ENCODE data around the gene XPC. TPM values are rescaled to one million over a fixed set of nuclear protein-coding genes. Genes with fewer than 3 reads are reported as not detected.

XPC gene
- polyA plus RNA-seq, 1 experiment: 36.9 TPM

GRCh38 chr3:14152963-14153355, 25.4 kb downstream of the XPC start:
- ChIA-PET POLR2A (no interaction called here), CTCF (interaction anchor here (1.1 to 1.9 kb wide), 3 partner anchors 9 to 257 kb away, joined by 3 to 4 read pairs (median 3); no protein-coding TSS in a partner anchor)
- H3K36me3 ChIP-seq (ENCODE audit: control insufficient read depth, insufficient read depth, low read length): peaks cover 43% of the 10 kb centered on the region
- DNase-seq (ENCODE audit: low read depth): no peak
- no peaks in the 10 kb centered on the region for H3K27me3 ChIP-seq (ENCODE audit: control insufficient read depth, insufficient read depth, low read length)
- no peak for TF ChIP-seq CTCF (IDR thresholded peaks at IDR 0.05; ENCODE audit: insufficient read depth, low read depth, low read length)
- H3K4me3 ChIP-seq (ENCODE audit: low read depth, low read length): no peak overlapping the region

GRCh38 chr3:14152233-14152962, 26.0 kb downstream of the XPC start:
- ChIA-PET CTCF (interaction anchor here (1.1 to 1.9 kb wide), 3 partner anchors 9 to 256 kb away, joined by 3 to 4 read pairs (median 3); no protein-coding TSS in a partner anchor), POLR2A (no interaction called here)
- Histone ChIP-seq H3K27me3 (ENCODE audit: control insufficient read depth, insufficient read depth, low read length) (no peaks in the 10 kb centered on the region), H3K36me3 (ENCODE audit: control insufficient read depth, insufficient read depth, low read length) (peaks cover 48% of the 10 kb centered on the region), H3K4me3 (ENCODE audit: low read depth, low read length) (no peak overlapping the region)
- TF ChIP-seq CTCF (IDR thresholded peaks at IDR 0.05; ENCODE audit: insufficient read depth, low read depth, low read length): peak; percentile 26
- no peak for DNase-seq (ENCODE audit: low read depth)

GRCh38 chr3:14151471-14152083, 26.8 kb downstream of the XPC start:
- ChIA-PET POLR2A (interaction anchor here (0.7 kb wide), 1 partner anchor 251 kb away, joined by 3 read pairs; the partner anchor contains the start of gene SLC6A6), CTCF (interaction anchor here (1.9 kb wide), 1 partner anchor 21 kb away, joined by 4 read pairs; no protein-coding TSS in a partner anchor)
- peaks cover 46% of the 10 kb centered on the region for H3K36me3 ChIP-seq (ENCODE audit: control insufficient read depth, insufficient read depth, low read length)
- H3K27me3 ChIP-seq (ENCODE audit: control insufficient read depth, insufficient read depth, low read length): no peaks in the 10 kb centered on the region
- no peak for TF ChIP-seq CTCF (IDR thresholded peaks at IDR 0.05; ENCODE audit: insufficient read depth, low read depth, low read length)
- no peak overlapping the region for H3K4me3 ChIP-seq (ENCODE audit: low read depth, low read length)
- no peak for DNase-seq (ENCODE audit: low read depth)

- TF ChIP-seq CTCF (IDR thresholded peaks at IDR 0.05; ENCODE audit: insufficient read depth, low read depth, low read length): no peak
- ChIA-PET POLR2A (interaction anchor here (0.7 kb wide), 1 partner anchor 252 kb away, joined by 3 read pairs; the partner anchor contains the start of gene SLC6A6), CTCF (interaction anchor here (1.0 to 1.5 kb wide), 3 partner anchors 10 to 1117 kb away, joined by 3 to 4 read pairs (median 3); no protein-coding TSS in a partner anchor)
- no peaks in the 10 kb centered on the region for H3K27me3 ChIP-seq (ENCODE audit: control insufficient read depth, insufficient read depth, low read length)
- H3K4me3 ChIP-seq (ENCODE audit: low read depth, low read length): no peak overlapping the region
- peaks cover 46% of the 10 kb centered on the region for H3K36me3 ChIP-seq (ENCODE audit: control insufficient read depth, insufficient read depth, low read length)
- no peak for DNase-seq (ENCODE audit: low read depth)
These were observed 27.7 kb downstream of the XPC start for GRCh38 chr3:14150491-14151230.
